ENCODE measurements around the gene DYSF.

DYSF gene

DNA sequence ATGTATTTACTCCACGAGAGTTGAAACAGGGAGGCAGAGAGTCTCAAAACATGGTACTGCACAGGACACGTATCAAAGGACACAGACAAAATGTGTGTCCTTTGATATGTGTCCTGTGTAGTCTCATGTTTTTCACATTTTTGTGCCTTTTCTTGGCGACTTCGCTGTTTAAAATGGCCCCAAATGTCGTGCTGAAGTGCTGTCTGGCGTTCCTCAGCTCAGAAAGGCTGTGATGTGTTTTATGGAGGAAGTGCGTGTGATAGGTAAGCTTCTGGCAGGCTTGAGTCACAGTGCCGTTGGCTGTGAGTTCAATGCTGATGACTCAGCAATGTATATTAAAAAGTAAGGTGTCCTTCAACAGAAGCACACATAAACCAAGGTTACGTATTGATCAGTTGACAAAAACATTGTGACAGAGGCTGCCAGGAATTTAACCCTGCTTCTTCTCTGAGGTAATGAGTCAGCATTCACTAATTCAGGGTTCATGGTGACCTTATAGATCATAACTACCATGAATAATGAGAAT, 78.2 kb downstream of the DYSF start:
- ChIA-PET CTCF (interaction anchor here (1.1 to 1.9 kb wide), 3 partner anchors 25 to 1356 kb away, joined by 3 to 6 read pairs (median 5); partner anchors contain the start of gene SPR), POLR2A (no interaction called here)
- DNase-seq (ENCODE audit: low read depth, low spot score): no peak
- H3K4me3 ChIP-seq (ENCODE audit: low read depth, low read length): no peak overlapping the region
- TF ChIP-seq, protein P1, sequence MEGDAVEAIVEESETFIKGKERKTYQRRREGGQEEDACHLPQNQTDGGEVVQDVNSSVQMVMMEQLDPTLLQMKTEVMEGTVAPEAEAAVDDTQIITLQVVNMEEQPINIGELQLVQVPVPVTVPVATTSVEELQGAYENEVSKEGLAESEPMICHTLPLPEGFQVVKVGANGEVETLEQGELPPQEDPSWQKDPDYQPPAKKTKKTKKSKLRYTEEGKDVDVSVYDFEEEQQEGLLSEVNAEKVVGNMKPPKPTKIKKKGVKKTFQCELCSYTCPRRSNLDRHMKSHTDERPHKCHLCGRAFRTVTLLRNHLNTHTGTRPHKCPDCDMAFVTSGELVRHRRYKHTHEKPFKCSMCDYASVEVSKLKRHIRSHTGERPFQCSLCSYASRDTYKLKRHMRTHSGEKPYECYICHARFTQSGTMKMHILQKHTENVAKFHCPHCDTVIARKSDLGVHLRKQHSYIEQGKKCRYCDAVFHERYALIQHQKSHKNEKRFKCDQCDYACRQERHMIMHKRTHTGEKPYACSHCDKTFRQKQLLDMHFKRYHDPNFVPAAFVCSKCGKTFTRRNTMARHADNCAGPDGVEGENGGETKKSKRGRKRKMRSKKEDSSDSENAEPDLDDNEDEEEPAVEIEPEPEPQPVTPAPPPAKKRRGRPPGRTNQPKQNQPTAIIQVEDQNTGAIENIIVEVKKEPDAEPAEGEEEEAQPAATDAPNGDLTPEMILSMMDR (IDR thresholded peaks at IDR 0.05; ENCODE audit: insufficient read depth, low read length, missing control alignments): no peak

DNA sequence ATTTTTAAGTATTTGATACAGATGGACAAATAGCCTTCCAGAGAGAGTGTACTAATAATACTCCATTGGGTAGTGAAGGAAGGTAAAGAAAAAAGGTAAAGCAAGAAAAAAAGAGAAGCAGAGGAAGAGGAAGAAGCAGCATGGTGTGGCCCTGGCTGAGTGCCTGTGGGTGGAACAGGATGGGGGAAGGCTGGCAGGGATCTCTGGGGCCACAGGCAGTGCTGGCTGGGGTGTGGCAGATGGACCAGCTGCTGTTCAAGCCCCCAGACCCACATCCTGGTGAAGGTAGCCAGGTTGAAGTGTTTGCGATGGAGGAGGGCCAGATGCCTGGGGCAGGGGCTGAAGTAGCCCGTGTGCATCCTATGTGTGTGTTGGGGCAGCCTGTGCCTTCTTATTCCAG, 79.0 kb downstream of the DYSF start:
- TF ChIP-seq, protein P1 (IDR thresholded peaks at IDR 0.05; ENCODE audit: insufficient read depth, low read length, missing control alignments): no peak
- H3K4me3 ChIP-seq (ENCODE audit: low read depth, low read length): no peak overlapping the region
- CTCF ChIA-PET: interaction anchor here (1.1 kb wide), 1 partner anchor 233 kb away, joined by 3 read pairs; no protein-coding TSS in a partner anchor
- DNase-seq (ENCODE audit: low read depth, low spot score): no peak
- POLR2A ChIA-PET: no interaction called here

DNA sequence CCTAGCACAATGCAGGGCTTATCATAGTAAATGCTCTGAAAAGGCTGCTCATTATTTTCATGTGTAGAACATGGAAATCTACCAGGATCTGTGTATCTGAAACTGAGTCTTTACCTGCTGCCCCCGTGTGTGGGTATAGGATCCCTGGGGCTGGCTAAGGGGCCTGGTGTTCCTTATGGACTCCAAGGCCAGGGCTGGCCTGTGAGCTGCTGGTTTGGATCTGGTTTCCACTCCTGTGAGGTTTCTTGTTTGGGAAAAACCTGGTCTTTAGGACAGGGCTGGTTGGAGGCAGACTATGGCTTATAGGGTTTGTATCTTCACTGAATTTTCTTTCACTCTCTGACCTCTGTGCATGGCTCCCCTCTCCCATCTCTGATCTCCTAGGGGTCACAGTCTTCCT, 80.8 kb downstream of the DYSF start:
- POLR2A ChIA-PET: no interaction called here
- TF ChIP-seq, protein P1 (IDR thresholded peaks at IDR 0.05; ENCODE audit: insufficient read depth, low read length, missing control alignments): no peak
- CTCF ChIA-PET: interaction anchor here (0.6 to 4.9 kb wide), 4 partner anchors 13 to 1629 kb away, joined by 3 to 46 read pairs (median 5); no protein-coding TSS in a partner anchor

DNA sequence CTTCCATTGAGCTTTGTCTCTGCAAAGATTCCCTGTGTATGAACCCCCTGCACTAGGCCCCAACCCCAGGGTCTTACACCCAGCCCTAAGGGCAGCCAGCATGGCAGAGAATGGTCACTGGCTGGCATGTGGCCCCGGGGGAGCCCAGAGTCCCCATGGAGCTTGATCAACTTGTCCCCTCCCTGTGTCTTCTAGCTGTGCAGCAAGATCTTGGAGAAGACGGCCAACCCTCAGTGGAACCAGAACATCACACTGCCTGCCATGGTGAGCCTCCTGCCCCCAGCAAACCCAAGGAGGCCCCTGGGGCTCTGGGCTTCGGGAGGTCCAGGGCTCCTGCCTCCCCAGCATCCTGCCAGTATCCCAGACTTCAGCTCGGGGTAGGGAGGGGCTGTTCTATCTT, 81.5 kb downstream of the DYSF start:
- ChIA-PET POLR2A (no interaction called here), CTCF (interaction anchor here (0.6 to 4.9 kb wide), 5 partner anchors 12 to 1629 kb away, joined by 3 to 46 read pairs (median 6); no protein-coding TSS in a partner anchor)
- TF ChIP-seq, protein P1 (IDR thresholded peaks at IDR 0.05; ENCODE audit: insufficient read depth, low read length, missing control alignments): no peak
- H3K4me3 ChIP-seq (ENCODE audit: low read depth, low read length): no peak overlapping the region
- no peak for DNase-seq (ENCODE audit: low read depth, low spot score)

More for the DNA sequence above, 80.8 kb downstream of the DYSF start:
- H3K4me3 ChIP-seq (ENCODE audit: low read depth, low read length): no peak overlapping the region
- no peak for DNase-seq (ENCODE audit: low read depth, low spot score)

DNA sequence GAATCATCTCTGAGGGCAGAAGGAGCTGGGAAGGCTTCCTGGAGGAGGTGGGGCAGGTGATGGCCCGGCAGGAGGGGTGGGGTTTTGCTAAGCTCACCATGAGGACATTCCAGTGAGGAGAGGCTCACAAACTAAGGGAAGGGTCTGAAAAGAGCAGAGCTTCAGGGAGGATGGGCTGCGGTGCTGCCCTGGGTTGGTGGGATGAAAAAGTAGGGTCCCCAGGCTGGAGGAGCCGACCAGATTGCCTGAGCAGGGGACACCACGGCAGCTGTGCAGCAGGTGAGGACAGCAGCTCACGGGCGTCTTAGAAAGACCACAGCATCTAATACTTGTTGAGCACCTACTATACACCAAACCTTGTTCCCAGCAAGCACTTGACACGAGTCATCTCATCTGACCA, 82.2 kb downstream of the DYSF start:
- TF ChIP-seq, protein P1 (IDR thresholded peaks at IDR 0.05; ENCODE audit: insufficient read depth, low read length, missing control alignments): no peak
- H3K4me3 ChIP-seq (ENCODE audit: low read depth, low read length): no peak overlapping the region
- POLR2A ChIA-PET: no interaction called here
- no peak for DNase-seq (ENCODE audit: low read depth, low spot score)
- CTCF ChIA-PET: interaction anchor here (1.1 to 4.9 kb wide), 8 partner anchors 8 to 1210 kb away, joined by 3 to 46 read pairs (median 6); no protein-coding TSS in a partner anchor

DNA sequence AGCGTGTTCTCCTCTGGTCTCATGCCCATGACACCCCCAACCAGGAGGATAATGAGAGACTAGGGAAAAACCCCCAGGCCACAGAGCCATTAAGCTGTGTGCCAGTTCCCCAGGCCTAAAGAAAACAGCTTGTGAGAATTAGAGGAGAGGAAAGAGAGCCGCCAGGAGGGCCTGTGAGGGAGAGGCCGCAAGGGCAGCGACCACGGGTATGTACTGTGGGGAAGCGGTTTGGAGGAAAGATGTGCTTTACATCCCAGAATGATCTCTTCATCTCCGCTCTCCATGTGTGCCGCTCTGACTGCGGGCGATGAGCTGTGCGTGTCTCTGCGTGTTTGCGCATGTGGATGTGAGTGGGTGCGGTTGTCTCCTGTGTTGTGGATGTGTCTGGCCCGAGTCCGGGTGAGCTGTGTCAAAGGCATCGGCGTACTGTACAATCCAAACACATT, 82.9 kb downstream of the DYSF start:
- DNase-seq (ENCODE audit: low read depth, low spot score): peak; percentile 47
- POLR2A ChIA-PET: no interaction called here
- TF ChIP-seq, protein P1 (IDR thresholded peaks at IDR 0.05; ENCODE audit: insufficient read depth, low read length, missing control alignments): no peak
- H3K4me3 ChIP-seq (ENCODE audit: low read depth, low read length): no peak overlapping the region
- CTCF ChIA-PET: interaction anchor here (0.7 to 4.9 kb wide), 11 partner anchors 9 to 1209 kb away, joined by 3 to 46 read pairs (median 5); no protein-coding TSS in a partner anchor

All from AG04449 (cell line).